ENCODE results near the gene HLA-G. TPM values are rescaled to one million over a fixed set of nuclear protein-coding genes. Genes with fewer than 3 reads are reported as not detected.

HLA-G gene
- total RNA-seq, 1 donor from 2014 or later = 0.38 TPM

DNA sequence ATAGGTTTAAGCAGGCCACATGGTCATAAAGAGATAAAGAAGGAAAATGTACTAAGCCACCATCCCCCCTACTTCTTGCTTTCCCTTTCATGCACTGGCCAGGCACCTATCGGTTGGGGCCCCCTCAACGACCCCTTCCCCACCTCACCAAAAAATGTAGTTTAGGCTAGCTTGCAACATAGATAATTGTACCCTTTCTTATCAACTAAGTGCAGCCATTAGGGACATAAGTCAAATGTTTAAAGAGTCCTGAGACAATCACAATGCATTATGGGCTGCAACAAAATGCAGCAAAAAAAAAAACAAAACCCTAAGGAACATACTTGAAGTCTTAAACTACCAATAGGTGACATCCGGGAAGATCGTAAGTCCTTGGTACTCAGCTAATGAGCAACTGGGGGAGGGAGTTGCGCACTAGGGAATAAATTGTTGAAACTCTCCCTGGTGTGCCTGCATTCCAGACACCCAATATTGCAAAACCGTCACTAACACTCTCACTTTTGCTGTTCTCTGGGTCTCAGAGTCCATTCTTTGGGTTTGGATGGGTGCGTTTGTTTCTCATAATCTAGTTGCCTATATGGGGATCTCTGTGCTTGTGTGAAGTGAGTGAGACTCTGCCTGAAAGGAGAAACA lies 12.4 kb upstream of the HLA-G start:
- Mint-ChIP-seq H3K27ac (no peak overlapping the region), H3K4me3 (ENCODE audit: low read depth) (no peak overlapping the region), H3K36me3 (ENCODE audit: insufficient read depth) (no peaks in the 10 kb centered on the region), H3K4me1 (ENCODE audit: low read depth) (no peaks in the 10 kb centered on the region), H3K9me3 (ENCODE audit: low read depth) (no peaks in the 10 kb centered on the region), H3K27me3 (peaks cover 26% of the 10 kb centered on the region)
- TF ChIP-seq, protein P1, sequence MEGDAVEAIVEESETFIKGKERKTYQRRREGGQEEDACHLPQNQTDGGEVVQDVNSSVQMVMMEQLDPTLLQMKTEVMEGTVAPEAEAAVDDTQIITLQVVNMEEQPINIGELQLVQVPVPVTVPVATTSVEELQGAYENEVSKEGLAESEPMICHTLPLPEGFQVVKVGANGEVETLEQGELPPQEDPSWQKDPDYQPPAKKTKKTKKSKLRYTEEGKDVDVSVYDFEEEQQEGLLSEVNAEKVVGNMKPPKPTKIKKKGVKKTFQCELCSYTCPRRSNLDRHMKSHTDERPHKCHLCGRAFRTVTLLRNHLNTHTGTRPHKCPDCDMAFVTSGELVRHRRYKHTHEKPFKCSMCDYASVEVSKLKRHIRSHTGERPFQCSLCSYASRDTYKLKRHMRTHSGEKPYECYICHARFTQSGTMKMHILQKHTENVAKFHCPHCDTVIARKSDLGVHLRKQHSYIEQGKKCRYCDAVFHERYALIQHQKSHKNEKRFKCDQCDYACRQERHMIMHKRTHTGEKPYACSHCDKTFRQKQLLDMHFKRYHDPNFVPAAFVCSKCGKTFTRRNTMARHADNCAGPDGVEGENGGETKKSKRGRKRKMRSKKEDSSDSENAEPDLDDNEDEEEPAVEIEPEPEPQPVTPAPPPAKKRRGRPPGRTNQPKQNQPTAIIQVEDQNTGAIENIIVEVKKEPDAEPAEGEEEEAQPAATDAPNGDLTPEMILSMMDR (IDR thresholded peaks at IDR 0.05; ENCODE audit: unreplicated experiment) = no peak
- no peak for DNase-seq (ENCODE audit: low spot score, unreplicated experiment)

DNA sequence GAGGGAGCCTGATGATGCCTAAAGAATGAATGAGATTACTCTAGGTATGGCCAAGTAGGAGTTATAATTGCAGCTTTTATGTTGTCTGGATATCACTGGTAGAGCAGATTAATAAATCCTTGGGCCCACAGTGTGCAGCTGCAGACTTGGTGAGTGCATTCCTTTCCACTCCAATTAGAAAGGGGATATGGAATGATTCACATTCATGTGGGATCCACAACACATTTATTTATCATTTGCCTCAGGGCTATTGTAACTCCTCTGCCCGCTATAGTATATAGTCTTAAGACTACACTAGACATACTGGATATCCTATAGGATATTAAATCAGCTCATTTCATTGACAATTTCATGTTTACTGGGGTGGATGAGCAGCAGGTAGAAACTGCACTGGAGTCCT lies 11.6 kb upstream of the HLA-G start:
- DNase-seq (ENCODE audit: low spot score, unreplicated experiment) = no peak
- H3K27ac Mint-ChIP-seq = no peak overlapping the region
- no peaks in the 10 kb centered on the region for H3K36me3 Mint-ChIP-seq (ENCODE audit: insufficient read depth)
- H3K27me3 Mint-ChIP-seq = peaks cover 26% of the 10 kb centered on the region
- H3K4me1 Mint-ChIP-seq (ENCODE audit: low read depth) = no peaks in the 10 kb centered on the region
- H3K4me3 Mint-ChIP-seq (ENCODE audit: low read depth) = no peak overlapping the region
- TF ChIP-seq, protein P1 (IDR thresholded peaks at IDR 0.05; ENCODE audit: unreplicated experiment) = no peak
- H3K9me3 Mint-ChIP-seq (ENCODE audit: low read depth) = no peaks in the 10 kb centered on the region

GRCh38 chr6:29818892-29819291 lies 8.7 kb upstream of the HLA-G start:
- Mint-ChIP-seq H3K27ac (no peak overlapping the region), H3K9me3 (ENCODE audit: low read depth) (no peaks in the 10 kb centered on the region), H3K4me1 (ENCODE audit: low read depth) (no peaks in the 10 kb centered on the region), H3K27me3 (peaks cover 38% of the 10 kb centered on the region), H3K36me3 (ENCODE audit: insufficient read depth) (no peaks in the 10 kb centered on the region), H3K4me3 (ENCODE audit: low read depth) (no peak overlapping the region)
- TF ChIP-seq, protein P1 (IDR thresholded peaks at IDR 0.05; ENCODE audit: unreplicated experiment) = no peak
- no peak for DNase-seq (ENCODE audit: low spot score, unreplicated experiment)

- Mint-ChIP-seq H3K27ac (no peak overlapping the region), H3K4me1 (ENCODE audit: low read depth) (no peaks in the 10 kb centered on the region), H3K4me3 (ENCODE audit: low read depth) (no peak overlapping the region), H3K9me3 (ENCODE audit: low read depth) (no peaks in the 10 kb centered on the region), H3K27me3 (peaks cover 78% of the 10 kb centered on the region), H3K36me3 (ENCODE audit: insufficient read depth) (no peaks in the 10 kb centered on the region)
- DNase-seq (ENCODE audit: low spot score, unreplicated experiment) = no peak
- TF ChIP-seq, protein P1 (IDR thresholded peaks at IDR 0.05; ENCODE audit: unreplicated experiment) = no peak
Measured at GRCh38 chr6:29824144-29824543, 3.5 kb upstream of the HLA-G start.

DNA sequence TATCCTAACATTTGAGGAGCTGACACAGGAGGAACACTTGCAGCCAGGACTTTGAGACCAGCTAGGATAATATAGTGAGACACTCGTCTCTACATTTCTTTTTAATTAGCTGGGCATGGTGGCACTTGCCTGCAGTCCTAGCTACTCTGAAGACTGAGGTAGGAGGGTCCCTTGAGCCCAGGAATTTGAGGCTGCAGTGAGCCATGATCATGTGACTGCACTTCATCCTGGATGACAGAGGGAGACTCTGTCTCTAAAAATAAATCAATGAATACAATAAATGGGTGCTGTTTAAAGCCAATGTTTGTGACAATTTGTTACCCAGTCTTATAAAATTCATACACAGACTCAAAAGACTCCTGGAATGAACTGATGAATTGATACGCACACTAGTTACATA lies 1.8 kb upstream of the HLA-G start:
- no peaks in the 10 kb centered on the region for H3K4me1 Mint-ChIP-seq (ENCODE audit: low read depth)
- peaks cover 91% of the 10 kb centered on the region for H3K27me3 Mint-ChIP-seq
- no peak for DNase-seq (ENCODE audit: low spot score, unreplicated experiment)
- no peaks in the 10 kb centered on the region for H3K9me3 Mint-ChIP-seq (ENCODE audit: low read depth)
- no peak overlapping the region for H3K27ac Mint-ChIP-seq
- TF ChIP-seq, protein P1 (IDR thresholded peaks at IDR 0.05; ENCODE audit: unreplicated experiment) = no peak
- H3K4me3 Mint-ChIP-seq (ENCODE audit: low read depth) = no peak overlapping the region
- H3K36me3 Mint-ChIP-seq (ENCODE audit: insufficient read depth) = no peaks in the 10 kb centered on the region
